Muscle of back (tissue), 11 donors: ENCODE results near the gene KLHL17. TPM values are rescaled to one million over a fixed set of nuclear protein-coding genes. Genes with fewer than 3 reads are reported as not detected.
"Not testable (repeated sequence)": the region's sequence is repeated elsewhere in the genome, so short reads cannot be mapped to it uniquely, and the experiment has no call there.

Source experiments
- DNase-seq, 3 donors: peaks; one replicate each; pipeline versions ENCODE4 v3.0.0 to v3.0.0-alpha.2; 2013
- polyA plus RNA-seq, 10 donors: library from polyadenylated mRNA; unstranded; fragments of 120-200 nt; gene quantifications; one replicate each; pipeline ENCODE4 v1.2.1, GENCODE V29; 2013; ENCODE audit not compliant: insufficient read length in 10 of 10

Gene KLHL17
- polyA plus RNA-seq, 10 donors, result 3.0 to 7.2 (median 5.2) TPM

GRCh38 chr1:980137-980571 lies 19.8 kb downstream of the KLHL17 start:
- DNase-seq, result no peak

GRCh38 chr1:980602-981395 lies 20.4 kb downstream of the KLHL17 start:
- DNase-seq, result no peak

GRCh38 chr1:981491-981954 lies 21.1 kb downstream of the KLHL17 start:
- DNase-seq, result no peak

- DNase-seq, result no peak
These were observed 21.7 kb downstream of the KLHL17 start, which contains the start of gene PERM1 for GRCh38 chr1:981955-982558. Gene PERM1, minus strand, starts transcription at chr1:982093. Its CDS starts 1,064 bp downstream, at chr1:981029.

GRCh38 chr1:982765-983436 lies 22.5 kb downstream of the KLHL17 start:
- DNase-seq, result no peak

GRCh38 chr1:983798-984475 lies 23.6 kb downstream of the KLHL17 start:
- peak in 1 of 3 donors; percentile 61 for DNase-seq

GRCh38 chr1:984476-984814 lies 24.1 kb downstream of the KLHL17 start:
- DNase-seq, result no peak

GRCh38 chr1:985126-985525 lies 24.7 kb downstream of the KLHL17 start:
- DNase-seq, result no peak

GRCh38 chr1:988061-988460 lies 27.7 kb downstream of the KLHL17 start:
- not testable (repeated sequence) for DNase-seq

- not testable (repeated sequence) for DNase-seq
These were observed 30.9 kb downstream of the KLHL17 start for GRCh38 chr1:991275-991674.

- DNase-seq, result no peak
These were observed 31.5 kb downstream of the KLHL17 start for GRCh38 chr1:991895-992294.

- no peak for DNase-seq
These were observed 32.0 kb downstream of the KLHL17 start for GRCh38 chr1:992362-992761.

- no peak for DNase-seq
These were observed 33.1 kb downstream of the KLHL17 start for GRCh38 chr1:993379-993995.

- DNase-seq, result not testable (repeated sequence)
These were observed 34.2 kb downstream of the KLHL17 start for GRCh38 chr1:994546-994945.

- peak in 1 of 3 donors; percentile 11 for DNase-seq
These were observed 35.6 kb downstream of the KLHL17 start for GRCh38 chr1:995665-996633.

GRCh38 chr1:996851-997712 lies 36.7 kb downstream of the KLHL17 start:
- no peak for DNase-seq

GRCh38 chr1:997713-997992 lies 37.3 kb downstream of the KLHL17 start:
- DNase-seq, result no peak

- DNase-seq, result peak in 1 of 3 donors; percentile 51
These were observed 37.8 kb downstream of the KLHL17 start for GRCh38 chr1:997993-998744.

GRCh38 chr1:998745-998994 lies 38.3 kb downstream of the KLHL17 start:
- peak in 1 of 3 donors; percentile 69 for DNase-seq
